ENCODE results near the gene CDC25A. TPM values are rescaled to one million over a fixed set of nuclear protein-coding genes. Genes with fewer than 3 reads are reported as not detected.
"Not testable (repeated sequence)": the region's sequence is repeated elsewhere in the genome, so short reads cannot be mapped to it uniquely, and the experiment has no call there.

Gene CDC25A
- total and polyA plus RNA-seq, 9 donors: 3.8 to 6.2 (median 5.1) TPM

DNA sequence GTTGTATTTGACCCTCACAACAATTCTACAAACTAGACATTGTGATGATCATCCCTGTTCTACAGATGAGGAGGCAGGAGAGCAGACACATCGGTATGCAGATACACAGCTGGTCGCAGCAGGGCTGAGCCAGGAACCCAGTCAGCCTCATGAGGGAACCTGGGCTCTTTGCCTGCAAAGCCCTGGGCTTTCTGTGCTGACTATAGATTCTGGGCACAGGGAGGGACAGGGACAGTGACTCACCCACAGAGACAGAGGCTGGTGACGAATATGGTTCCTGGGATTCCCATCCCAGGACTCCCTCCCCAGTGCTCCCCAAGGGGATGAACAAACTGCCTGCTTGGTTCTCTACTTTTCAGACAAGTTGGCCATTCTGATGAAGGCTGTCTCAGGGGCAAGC is 31.3 kb upstream of the CDC25A start:
- Histone ChIP-seq H3K27ac (ENCODE audit: low read length) (no peak overlapping the region), H3K27me3 (ENCODE audit: control insufficient read depth, insufficient read depth, low read length) (no peaks in the 10 kb centered on the region), H3K4me3 (ENCODE audit: low read length) (no peak overlapping the region), H3K36me3 (ENCODE audit: control insufficient read depth, insufficient read depth, low read length) (no peaks in the 10 kb centered on the region), H3K4me1 (ENCODE audit: control insufficient read depth, insufficient read depth, low read length) (peaks cover 14% of the 10 kb centered on the region), H3K9me3 (replicated peaks; ENCODE audit: control insufficient read depth, low read depth, low read length) (no peaks in the 10 kb centered on the region)
- 35% methylated on average over 3 of the region's 3 CpGs for WGBS (ENCODE audit: insufficient coverage)
- DNase-seq: no peak

DNA sequence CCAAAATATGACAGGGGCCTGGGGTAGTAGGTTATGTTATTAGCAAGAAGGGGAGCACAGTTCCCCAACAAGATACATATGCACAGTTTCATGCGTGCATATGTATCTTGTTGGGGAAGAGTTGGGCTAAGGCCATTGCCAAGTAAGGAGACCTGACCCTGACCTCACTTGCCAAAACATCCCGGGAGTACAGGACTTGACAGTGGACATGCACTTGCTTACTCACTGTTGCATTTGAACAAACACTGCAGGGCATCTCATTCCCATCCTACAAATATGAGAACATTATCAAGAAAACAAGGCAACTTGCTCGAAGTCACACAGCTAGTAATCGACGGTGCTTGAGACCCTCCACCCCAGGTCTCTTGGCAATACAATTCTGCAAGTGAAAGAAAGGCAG is 30.3 kb upstream of the CDC25A start:
- H3K9me3 ChIP-seq (replicated peaks; ENCODE audit: control insufficient read depth, low read depth, low read length): no peaks in the 10 kb centered on the region
- no peaks in the 10 kb centered on the region for H3K36me3 ChIP-seq (ENCODE audit: control insufficient read depth, insufficient read depth, low read length)
- H3K27me3 ChIP-seq (ENCODE audit: control insufficient read depth, insufficient read depth, low read length): no peaks in the 10 kb centered on the region
- no peak overlapping the region for H3K4me3 ChIP-seq (ENCODE audit: low read length)
- 86% methylated on average over 3 of the region's 5 CpGs for WGBS (ENCODE audit: insufficient coverage)
- peaks cover 14% of the 10 kb centered on the region for H3K4me1 ChIP-seq (ENCODE audit: control insufficient read depth, insufficient read depth, low read length)
- H3K27ac ChIP-seq (ENCODE audit: low read length): no peak overlapping the region
- DNase-seq: no peak

- no peak overlapping the region for H3K4me3 ChIP-seq (ENCODE audit: low read length)
- peaks cover 14% of the 10 kb centered on the region for H3K4me1 ChIP-seq (ENCODE audit: control insufficient read depth, insufficient read depth, low read length)
- H3K27ac ChIP-seq (ENCODE audit: low read length): no peak overlapping the region
- no peak for DNase-seq
- H3K9me3 ChIP-seq (replicated peaks; ENCODE audit: control insufficient read depth, low read depth, low read length): no peaks in the 10 kb centered on the region
- no peaks in the 10 kb centered on the region for H3K36me3 ChIP-seq (ENCODE audit: control insufficient read depth, insufficient read depth, low read length)
- WGBS (ENCODE audit: insufficient coverage): 86% methylated on average over 4 of the region's 4 CpGs
- H3K27me3 ChIP-seq (ENCODE audit: control insufficient read depth, insufficient read depth, low read length): no peaks in the 10 kb centered on the region
These were observed 29.2 kb upstream of the CDC25A start for GRCh38 chr3:48217449-48217848.

GRCh38 chr3:48215876-48216275 is 27.7 kb upstream of the CDC25A start:
- Histone ChIP-seq H3K4me1 (ENCODE audit: control insufficient read depth, insufficient read depth, low read length) (peaks cover 14% of the 10 kb centered on the region), H3K36me3 (ENCODE audit: control insufficient read depth, insufficient read depth, low read length) (no peaks in the 10 kb centered on the region), H3K4me3 (ENCODE audit: low read length) (no peak overlapping the region), H3K9me3 (replicated peaks; ENCODE audit: control insufficient read depth, low read depth, low read length) (no peaks in the 10 kb centered on the region), H3K27ac (ENCODE audit: low read length) (peak overlapping the region; percentile 35), H3K27me3 (ENCODE audit: control insufficient read depth, insufficient read depth, low read length) (no peaks in the 10 kb centered on the region)
- DNase-seq: peak; percentile 42
- 42% methylated on average over 5 of the region's 5 CpGs for WGBS (ENCODE audit: insufficient coverage)

DNA sequence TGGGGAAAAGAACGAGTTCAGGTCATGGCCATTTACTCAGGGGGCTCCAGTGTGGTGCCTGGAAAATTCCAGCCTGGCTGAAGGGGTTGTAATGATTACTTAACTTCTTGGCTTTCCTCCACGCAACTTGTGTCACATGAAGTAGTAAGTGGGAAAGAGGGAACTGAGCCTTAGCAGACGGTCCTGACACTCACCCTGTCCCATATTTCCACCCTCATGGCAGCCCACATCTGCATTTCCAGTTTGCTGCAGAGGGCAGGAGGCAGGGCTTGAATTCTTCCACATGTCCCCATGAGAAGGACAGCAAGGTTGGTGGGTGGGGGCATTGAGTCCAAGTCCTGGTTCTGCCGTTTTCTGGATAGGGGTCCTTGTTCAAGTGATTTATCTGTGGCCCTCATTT is 27.2 kb upstream of the CDC25A start:
- 0% methylated on average over 1 of the region's 4 CpGs for WGBS (ENCODE audit: insufficient coverage)
- peak overlapping the region; percentile 35 for H3K27ac ChIP-seq (ENCODE audit: low read length)
- peak; percentile 89 for DNase-seq

GRCh38 chr3:48215019-48215418 is 26.8 kb upstream of the CDC25A start:
- Histone ChIP-seq H3K4me3 (ENCODE audit: low read length) (no peak overlapping the region), H3K4me1 (ENCODE audit: control insufficient read depth, insufficient read depth, low read length) (peaks cover 14% of the 10 kb centered on the region), H3K27me3 (ENCODE audit: control insufficient read depth, insufficient read depth, low read length) (no peaks in the 10 kb centered on the region), H3K27ac (ENCODE audit: low read length) (no peak overlapping the region), H3K36me3 (ENCODE audit: control insufficient read depth, insufficient read depth, low read length) (no peaks in the 10 kb centered on the region), H3K9me3 (replicated peaks; ENCODE audit: control insufficient read depth, low read depth, low read length) (no peaks in the 10 kb centered on the region)
- WGBS (ENCODE audit: insufficient coverage): 100% methylated on average over 1 of the region's 3 CpGs
- no peak for DNase-seq

More for the DNA sequence above, 27.2 kb upstream of the CDC25A start:
- H3K9me3 ChIP-seq (replicated peaks; ENCODE audit: control insufficient read depth, low read depth, low read length): no peaks in the 10 kb centered on the region
- H3K27me3 ChIP-seq (ENCODE audit: control insufficient read depth, insufficient read depth, low read length): no peaks in the 10 kb centered on the region
- H3K36me3 ChIP-seq (ENCODE audit: control insufficient read depth, insufficient read depth, low read length): no peaks in the 10 kb centered on the region
- H3K4me3 ChIP-seq (ENCODE audit: low read length): no peak overlapping the region
- H3K4me1 ChIP-seq (ENCODE audit: control insufficient read depth, insufficient read depth, low read length): peaks cover 14% of the 10 kb centered on the region

- Histone ChIP-seq H3K36me3 (ENCODE audit: control insufficient read depth, insufficient read depth, low read length) (no peaks in the 10 kb centered on the region), H3K4me3 (ENCODE audit: low read length) (no peak overlapping the region), H3K27me3 (ENCODE audit: control insufficient read depth, insufficient read depth, low read length) (no peaks in the 10 kb centered on the region), H3K9me3 (replicated peaks; ENCODE audit: control insufficient read depth, low read depth, low read length) (no peaks in the 10 kb centered on the region), H3K27ac (ENCODE audit: low read length) (no peak overlapping the region), H3K4me1 (ENCODE audit: control insufficient read depth, insufficient read depth, low read length) (peaks cover 14% of the 10 kb centered on the region)
- DNase-seq: no peak
- WGBS (ENCODE audit: insufficient coverage): no CpG with 5 or more reads among the region's 3 CpGs
These were observed 26.0 kb upstream of the CDC25A start for GRCh38 chr3:48214225-48214624.

GRCh38 chr3:48211776-48212175 is 23.6 kb upstream of the CDC25A start:
- H3K27me3 ChIP-seq (ENCODE audit: control insufficient read depth, insufficient read depth, low read length); H3K4me3 ChIP-seq (ENCODE audit: low read length); H3K27ac ChIP-seq (ENCODE audit: low read length); H3K9me3 ChIP-seq (replicated peaks; ENCODE audit: control insufficient read depth, low read depth, low read length); H3K36me3 ChIP-seq (ENCODE audit: control insufficient read depth, insufficient read depth, low read length); DNase-seq: not testable (repeated sequence)
- H3K4me1 ChIP-seq (ENCODE audit: control insufficient read depth, insufficient read depth, low read length): peaks cover 14% of the 10 kb centered on the region
- WGBS (ENCODE audit: insufficient coverage): no CpG with 5 or more reads among the region's 36 CpGs

- H3K4me1 ChIP-seq (ENCODE audit: control insufficient read depth, insufficient read depth, low read length); H3K27ac ChIP-seq (ENCODE audit: low read length); DNase-seq; H3K27me3 ChIP-seq (ENCODE audit: control insufficient read depth, insufficient read depth, low read length); H3K9me3 ChIP-seq (replicated peaks; ENCODE audit: control insufficient read depth, low read depth, low read length); H3K36me3 ChIP-seq (ENCODE audit: control insufficient read depth, insufficient read depth, low read length); H3K4me3 ChIP-seq (ENCODE audit: low read length): not testable (repeated sequence)
- WGBS (ENCODE audit: insufficient coverage): no CpG with 5 or more reads among the region's 48 CpGs
These were observed 22.3 kb upstream of the CDC25A start for GRCh38 chr3:48210534-48210933.

- 80% methylated on average over 1 of the region's 4 CpGs for WGBS (ENCODE audit: insufficient coverage)
These were observed 21.2 kb upstream of the CDC25A start for GRCh38 chr3:48209445-48209844.

GRCh38 chr3:48208076-48208475 is 19.9 kb upstream of the CDC25A start:
- no peak for DNase-seq
- Histone ChIP-seq H3K4me3 (ENCODE audit: low read length) (no peak overlapping the region), H3K36me3 (ENCODE audit: control insufficient read depth, insufficient read depth, low read length) (no peaks in the 10 kb centered on the region), H3K4me1 (ENCODE audit: control insufficient read depth, insufficient read depth, low read length) (no peaks in the 10 kb centered on the region), H3K27me3 (ENCODE audit: control insufficient read depth, insufficient read depth, low read length) (no peaks in the 10 kb centered on the region), H3K27ac (ENCODE audit: low read length) (no peak overlapping the region), H3K9me3 (replicated peaks; ENCODE audit: control insufficient read depth, low read depth, low read length) (no peaks in the 10 kb centered on the region)
- 40% methylated on average over 2 of the region's 3 CpGs for WGBS (ENCODE audit: insufficient coverage)

More at GRCh38 chr3:48209445-48209844, 21.2 kb upstream of the CDC25A start:
- Histone ChIP-seq H3K27ac (ENCODE audit: low read length) (no peak overlapping the region), H3K27me3 (ENCODE audit: control insufficient read depth, insufficient read depth, low read length) (no peaks in the 10 kb centered on the region), H3K4me3 (ENCODE audit: low read length) (no peak overlapping the region), H3K36me3 (ENCODE audit: control insufficient read depth, insufficient read depth, low read length) (no peaks in the 10 kb centered on the region), H3K9me3 (replicated peaks; ENCODE audit: control insufficient read depth, low read depth, low read length) (no peaks in the 10 kb centered on the region), H3K4me1 (ENCODE audit: control insufficient read depth, insufficient read depth, low read length) (no peaks in the 10 kb centered on the region)
- no peak for DNase-seq

Data from muscle of leg (tissue), 11 donors.